ENCODE data around the gene COA8. TPM values are rescaled to one million over a fixed set of nuclear protein-coding genes. Genes with fewer than 3 reads are reported as not detected.

The COA8 gene
- total and polyA plus RNA-seq, 2 of the 8 experiments (the other 6 are each of a cell fraction or from before 2014, with no cell fraction given): 7.1 to 35.5 TPM

DNA sequence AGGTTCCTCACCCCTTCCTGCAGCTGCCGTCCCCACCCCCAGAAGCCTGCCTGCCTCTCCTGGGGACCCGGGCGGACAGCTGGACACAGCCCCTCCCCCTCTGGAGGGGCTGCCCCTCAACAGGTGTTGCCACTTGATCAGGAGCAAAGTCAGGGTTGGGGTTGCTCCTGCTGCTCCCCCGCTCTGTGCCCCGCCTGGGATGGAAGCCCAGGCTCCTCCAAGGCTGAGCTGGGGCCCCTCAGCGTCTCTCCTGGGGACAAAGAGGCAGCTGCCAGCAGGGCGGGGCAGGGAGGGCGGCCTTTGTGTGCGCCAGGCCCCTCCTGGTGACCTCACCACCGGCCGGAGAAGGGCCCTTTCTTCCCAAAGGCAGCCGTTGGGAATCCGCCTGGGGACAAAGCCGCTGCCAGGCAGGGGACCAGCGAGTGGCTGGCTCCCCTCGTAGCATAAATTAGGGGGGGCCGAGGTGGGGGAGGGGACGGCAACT is 20.1 kb upstream of the COA8 start (continued):
- TF ChIP-seq, protein P1, sequence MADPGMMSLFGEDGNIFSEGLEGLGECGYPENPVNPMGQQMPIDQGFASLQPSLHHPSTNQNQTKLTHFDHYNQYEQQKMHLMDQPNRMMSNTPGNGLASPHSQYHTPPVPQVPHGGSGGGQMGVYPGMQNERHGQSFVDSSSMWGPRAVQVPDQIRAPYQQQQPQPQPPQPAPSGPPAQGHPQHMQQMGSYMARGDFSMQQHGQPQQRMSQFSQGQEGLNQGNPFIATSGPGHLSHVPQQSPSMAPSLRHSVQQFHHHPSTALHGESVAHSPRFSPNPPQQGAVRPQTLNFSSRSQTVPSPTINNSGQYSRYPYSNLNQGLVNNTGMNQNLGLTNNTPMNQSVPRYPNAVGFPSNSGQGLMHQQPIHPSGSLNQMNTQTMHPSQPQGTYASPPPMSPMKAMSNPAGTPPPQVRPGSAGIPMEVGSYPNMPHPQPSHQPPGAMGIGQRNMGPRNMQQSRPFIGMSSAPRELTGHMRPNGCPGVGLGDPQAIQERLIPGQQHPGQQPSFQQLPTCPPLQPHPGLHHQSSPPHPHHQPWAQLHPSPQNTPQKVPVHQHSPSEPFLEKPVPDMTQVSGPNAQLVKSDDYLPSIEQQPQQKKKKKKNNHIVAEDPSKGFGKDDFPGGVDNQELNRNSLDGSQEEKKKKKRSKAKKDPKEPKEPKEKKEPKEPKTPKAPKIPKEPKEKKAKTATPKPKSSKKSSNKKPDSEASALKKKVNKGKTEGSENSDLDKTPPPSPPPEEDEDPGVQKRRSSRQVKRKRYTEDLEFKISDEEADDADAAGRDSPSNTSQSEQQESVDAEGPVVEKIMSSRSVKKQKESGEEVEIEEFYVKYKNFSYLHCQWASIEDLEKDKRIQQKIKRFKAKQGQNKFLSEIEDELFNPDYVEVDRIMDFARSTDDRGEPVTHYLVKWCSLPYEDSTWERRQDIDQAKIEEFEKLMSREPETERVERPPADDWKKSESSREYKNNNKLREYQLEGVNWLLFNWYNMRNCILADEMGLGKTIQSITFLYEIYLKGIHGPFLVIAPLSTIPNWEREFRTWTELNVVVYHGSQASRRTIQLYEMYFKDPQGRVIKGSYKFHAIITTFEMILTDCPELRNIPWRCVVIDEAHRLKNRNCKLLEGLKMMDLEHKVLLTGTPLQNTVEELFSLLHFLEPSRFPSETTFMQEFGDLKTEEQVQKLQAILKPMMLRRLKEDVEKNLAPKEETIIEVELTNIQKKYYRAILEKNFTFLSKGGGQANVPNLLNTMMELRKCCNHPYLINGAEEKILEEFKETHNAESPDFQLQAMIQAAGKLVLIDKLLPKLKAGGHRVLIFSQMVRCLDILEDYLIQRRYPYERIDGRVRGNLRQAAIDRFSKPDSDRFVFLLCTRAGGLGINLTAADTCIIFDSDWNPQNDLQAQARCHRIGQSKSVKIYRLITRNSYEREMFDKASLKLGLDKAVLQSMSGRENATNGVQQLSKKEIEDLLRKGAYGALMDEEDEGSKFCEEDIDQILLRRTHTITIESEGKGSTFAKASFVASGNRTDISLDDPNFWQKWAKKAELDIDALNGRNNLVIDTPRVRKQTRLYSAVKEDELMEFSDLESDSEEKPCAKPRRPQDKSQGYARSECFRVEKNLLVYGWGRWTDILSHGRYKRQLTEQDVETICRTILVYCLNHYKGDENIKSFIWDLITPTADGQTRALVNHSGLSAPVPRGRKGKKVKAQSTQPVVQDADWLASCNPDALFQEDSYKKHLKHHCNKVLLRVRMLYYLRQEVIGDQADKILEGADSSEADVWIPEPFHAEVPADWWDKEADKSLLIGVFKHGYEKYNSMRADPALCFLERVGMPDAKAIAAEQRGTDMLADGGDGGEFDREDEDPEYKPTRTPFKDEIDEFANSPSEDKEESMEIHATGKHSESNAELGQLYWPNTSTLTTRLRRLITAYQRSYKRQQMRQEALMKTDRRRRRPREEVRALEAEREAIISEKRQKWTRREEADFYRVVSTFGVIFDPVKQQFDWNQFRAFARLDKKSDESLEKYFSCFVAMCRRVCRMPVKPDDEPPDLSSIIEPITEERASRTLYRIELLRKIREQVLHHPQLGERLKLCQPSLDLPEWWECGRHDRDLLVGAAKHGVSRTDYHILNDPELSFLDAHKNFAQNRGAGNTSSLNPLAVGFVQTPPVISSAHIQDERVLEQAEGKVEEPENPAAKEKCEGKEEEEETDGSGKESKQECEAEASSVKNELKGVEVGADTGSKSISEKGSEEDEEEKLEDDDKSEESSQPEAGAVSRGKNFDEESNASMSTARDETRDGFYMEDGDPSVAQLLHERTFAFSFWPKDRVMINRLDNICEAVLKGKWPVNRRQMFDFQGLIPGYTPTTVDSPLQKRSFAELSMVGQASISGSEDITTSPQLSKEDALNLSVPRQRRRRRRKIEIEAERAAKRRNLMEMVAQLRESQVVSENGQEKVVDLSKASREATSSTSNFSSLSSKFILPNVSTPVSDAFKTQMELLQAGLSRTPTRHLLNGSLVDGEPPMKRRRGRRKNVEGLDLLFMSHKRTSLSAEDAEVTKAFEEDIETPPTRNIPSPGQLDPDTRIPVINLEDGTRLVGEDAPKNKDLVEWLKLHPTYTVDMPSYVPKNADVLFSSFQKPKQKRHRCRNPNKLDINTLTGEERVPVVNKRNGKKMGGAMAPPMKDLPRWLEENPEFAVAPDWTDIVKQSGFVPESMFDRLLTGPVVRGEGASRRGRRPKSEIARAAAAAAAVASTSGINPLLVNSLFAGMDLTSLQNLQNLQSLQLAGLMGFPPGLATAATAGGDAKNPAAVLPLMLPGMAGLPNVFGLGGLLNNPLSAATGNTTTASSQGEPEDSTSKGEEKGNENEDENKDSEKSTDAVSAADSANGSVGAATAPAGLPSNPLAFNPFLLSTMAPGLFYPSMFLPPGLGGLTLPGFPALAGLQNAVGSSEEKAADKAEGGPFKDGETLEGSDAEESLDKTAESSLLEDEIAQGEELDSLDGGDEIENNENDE (IDR thresholded peaks at IDR 0.05; ENCODE audit: insufficient replicate concordance, low read length): no peak
- TF ChIP-seq BRCA1 (IDR thresholded peaks at IDR 0.05; ENCODE audit: low read depth, low read length) (no peak), POLR2AphosphoS5 (IDR thresholded peaks at IDR 0.05; ENCODE audit: low read depth, low read length) (no peak; the same call in 1 of the 2 replicates), RXRA (IDR thresholded peaks at IDR 0.05; ENCODE audit: insufficient read depth, low read depth, low read length) (no peak), CREB1 (IDR thresholded peaks at IDR 0.05) (peak; percentile 89), TCF12 (IDR thresholded peaks at IDR 0.05; ENCODE audit: low read depth, low read length) (0 out of 2 replicates have a peak, but pooled peaks have one; percentile 44), CBX5 (IDR thresholded peaks at IDR 0.05; ENCODE audit: low read depth, low read length) (no peak), GABPA (IDR thresholded peaks at IDR 0.05; ENCODE audit: borderline replicate concordance, insufficient read depth, low read length) (no peak), YY1 (IDR thresholded peaks at IDR 0.05; ENCODE audit: low read depth, low read length) (no peak), EZH2 (IDR thresholded peaks at IDR 0.05; ENCODE audit: low read depth, low read length, severe bottlenecking) (no peak), SP1 (IDR thresholded peaks at IDR 0.05; ENCODE audit: low read depth, low read length) (peak; percentile 53; the same call in 1 of the 2 replicates)
- TF ChIP-seq, protein P2, sequence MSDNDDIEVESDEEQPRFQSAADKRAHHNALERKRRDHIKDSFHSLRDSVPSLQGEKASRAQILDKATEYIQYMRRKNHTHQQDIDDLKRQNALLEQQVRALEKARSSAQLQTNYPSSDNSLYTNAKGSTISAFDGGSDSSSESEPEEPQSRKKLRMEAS (IDR thresholded peaks at IDR 0.05): peak; percentile 34; the same call in 1 of the 2 replicates

Measured in H1 (cell line).